GM12878 (cell line): ENCODE results near the gene POLRMT. TPM values are rescaled to one million over a fixed set of nuclear protein-coding genes. Genes with fewer than 3 reads are reported as not detected.
A peak's percentile ranks its signal among the peaks of the same experiment; 100 is the strongest.

Experiments
- ATAC-seq: fragments of 200-7000 bp; cut with Tn5 transposase; 3 replicates; pipeline ENCODE4 v1.9.1; 2020; ENCODE audit warnings: mild to moderate bottlenecking, moderate library complexity
- BruUV-seq: library from RNA; stranded (reverse); fragments of 400-500 nt; replicated peaks from 2 replicates; lab custom pipeline; 2021; lab: Mats Ljungman, UMichigan
- CTCF ChIA-PET: fragments of 300-600 bp; sonication (Branson Sonifier 250); formaldehyde crosslinking; extraction: SDS; loops from one replicate; lab custom pipeline; 2021; ENCODE audit warnings: inconsistent platforms; lab: Yijun Ruan, JAX
- POLR2A ChIA-PET: fragments of 350-600 bp; formaldehyde crosslinking; extraction: SDS; loops from one replicate; lab custom pipeline; 2021; ENCODE audit warnings: inconsistent platforms; lab: Charles Lee
- RAD21 ChIA-PET: fragments of 300-600 bp; sonication (Branson Sonifier 250); formaldehyde crosslinking; loops from one replicate; lab custom pipeline; 2023; ENCODE audit warnings: antibody characterized with exemption; ENCODE audit not compliant: unreplicated experiment; lab: Charles Lee
- SMC1A ChIA-PET: fragments of 300-600 bp; sonication (Branson Sonifier 250); formaldehyde crosslinking; loops from one replicate; lab custom pipeline; 2023; ENCODE audit not compliant: unreplicated experiment, uncharacterized antibody; lab: Charles Lee
- DNase-seq: peaks from one replicate; pipeline ENCODE4 v3.0.0-alpha.2; 2011; ENCODE audit warnings: low read depth, low spot score
- FAIRE-seq: peaks from 3 replicates; lab custom pipeline; 2011; peaks lifted over from hg19 to GRCh38; lab: Jason Lieb, UNC
- H2AFZ ChIP-seq: 2 replicates; pipeline ENCODE4 v1.6.0; 2011; ENCODE audit warnings: low read depth, low read length, control low read depth; ENCODE audit not compliant: control insufficient read depth
- H3K27ac ChIP-seq: 2 replicates; pipeline ENCODE4 v1.5.1; 2011; ENCODE audit warnings: control low read depth; ENCODE audit not compliant: control insufficient read depth, insufficient read depth
- H3K27me3 ChIP-seq, 2 experiments: replicated peaks in 1 of 2; 2 replicates each; pipeline versions ENCODE4 v1.6.0 to v1.6.1; 2011; ENCODE audit warnings: low read length in 1 of 2; ENCODE audit not compliant: control insufficient read depth in 2 of 2, insufficient read depth in 2 of 2
- H3K36me3 ChIP-seq, 2 experiments: 2 replicates each; pipeline ENCODE4 v1.5.1; 2011; ENCODE audit warnings: low read length in 1 of 2; ENCODE audit not compliant: control insufficient read depth in 2 of 2, insufficient read depth in 2 of 2
- H3K4me1 ChIP-seq: 2 replicates; pipeline ENCODE4 v1.6.1; 2011; ENCODE audit warnings: mild to moderate bottlenecking, low read length, moderate library complexity, mixed read lengths; ENCODE audit not compliant: control insufficient read depth, insufficient read depth
- H3K4me2 ChIP-seq: 2 replicates; pipeline ENCODE4 v1.6.0; 2011; ENCODE audit warnings: control low read depth; ENCODE audit not compliant: control insufficient read depth, insufficient read depth
- H3K4me3 ChIP-seq: fragments of 200-600 bp; sonication (generic); 2 replicates; pipeline ENCODE4 v1.5.1; 2016
- H3K79me2 ChIP-seq: 2 replicates; pipeline ENCODE4 v1.6.0; 2011; ENCODE audit warnings: low read length; ENCODE audit not compliant: control insufficient read depth, insufficient read depth
- H3K9ac ChIP-seq: 2 replicates; pipeline ENCODE4 v1.8.0; 2011; ENCODE audit warnings: low read length, control low read depth, mixed read lengths; ENCODE audit not compliant: control insufficient read depth, insufficient read depth
- H3K9me3 ChIP-seq: replicated peaks from 3 replicates; pipeline ENCODE4 v1.5.1; 2011; ENCODE audit warnings: mild to moderate bottlenecking, low read length; ENCODE audit not compliant: control insufficient read depth, insufficient read depth
- H4K20me1 ChIP-seq: 2 replicates; pipeline ENCODE4 v1.6.0; 2011; ENCODE audit not compliant: control insufficient read depth, insufficient read depth
- CHD1 ChIP-seq: IDR thresholded peaks from 2 replicates; pipeline ENCODE4 v1.6.1; 2012; ENCODE audit warnings: low read depth, low read length, improper control_type of control experiment
- CREM ChIP-seq: IDR thresholded peaks from 2 replicates; pipeline ENCODE4 v1.6.1; 2014; ENCODE audit warnings: antibody characterized with exemption, low read depth
- FOXM1 ChIP-seq: IDR thresholded peaks from 2 replicates; pipeline ENCODE4 v1.6.1; 2012; ENCODE audit warnings: low read depth, mild to moderate bottlenecking, inconsistent platforms, low read length, moderate library complexity
- HDAC2 ChIP-seq: fragments of 200-600 bp; sonication (generic); IDR thresholded peaks from 2 replicates; pipeline ENCODE4 v1.6.1; 2017
- IKZF2 ChIP-seq, 2 experiments: fragments of 450-650 bp; IDR thresholded peaks; 2 replicates each; pipeline ENCODE4 v1.6.1; 2017; ENCODE audit warnings: mild to moderate bottlenecking in 2 of 2, moderate library complexity in 2 of 2
- RUNX3 ChIP-seq: IDR thresholded peaks from 2 replicates; pipeline ENCODE4 v1.6.1; 2012; ENCODE audit warnings: low read length, inconsistent platforms
- SIX5 ChIP-seq: IDR thresholded peaks from 2 replicates; pipeline ENCODE4 v1.6.1; 2011; ENCODE audit warnings: mild to moderate bottlenecking, low read depth, low read length, moderate library complexity; ENCODE audit not compliant: severe bottlenecking
- WGBS: methylation state at CpG from one replicate; pipeline ENCODE4 v1.1.6; 2016; ENCODE audit warnings: low lambda C conversion rate; ENCODE audit not compliant: insufficient replicate concordance, insufficient coverage; ENCODE audit errors: missing lambda C conversion rate; 5-methylcytosine and 5-hydroxymethylcytosine counted together
- in situ Hi-C: fragments of 300-500 bp; cut with MboI; formaldehyde crosslinking; loops from 9 replicates; pipeline ENCODE4 v1.14.3; 2018; ENCODE audit warnings: mixed read lengths
- intact Hi-C: fragments of 100-400 bp; cut with micrococcal nuclease; formaldehyde crosslinking; loops from one replicate; pipeline ENCODE4 v1.14.2; 2022; ENCODE audit not compliant: unreplicated experiment
- polyA plus RNA-seq, 11 experiments: library from polyadenylated mRNA; depleted of rRNA in 4 of 11; unstranded in 6 of 11; stranded (reverse) in 5 of 11; fragments of >200 nt; fragmentation: Nextera tagmentation in 4 of 11; fragmentation: Illumina TruSeq in 1 of 11; extraction: Ambion mirVana in 4 of 11; extraction: Trizol in 1 of 11; gene quantifications; 1 replicate in 1 of 11; 2 replicates in 10 of 11; pipeline versions ENCODE4 v1.2.1 to v1.2.3, GENCODE V29; 2011 to 2016; ENCODE audit warnings: inconsistent platforms in 2 of 11, missing spikeins in 2 of 11, low read depth in 1 of 11
- total RNA-seq, 4 experiments: library from RNA; depleted of rRNA in 3 of 4; stranded (reverse); fragments of >200 nt in 3 of 4; fragmentation: Illumina TruSeq in 1 of 4; extraction: Trizol in 1 of 4; gene quantifications; 2 replicates each; pipeline versions ENCODE4 v1.2.1 to v1.2.3, GENCODE V29; 2013 to 2021
- TF ChIP-seq, protein P1 (sequence below): fragments of 450-650 bp; IDR thresholded peaks from 2 replicates; pipeline ENCODE4 v1.6.1; 2016; ENCODE audit warnings: mild to moderate bottlenecking

POLRMT gene
- total and polyA plus RNA-seq, 10 of the 15 experiments (the other 5 are each of a cell fraction or from before 2014, with no cell fraction given) = 9.9 to 57.6 (median 34.6) TPM

DNA sequence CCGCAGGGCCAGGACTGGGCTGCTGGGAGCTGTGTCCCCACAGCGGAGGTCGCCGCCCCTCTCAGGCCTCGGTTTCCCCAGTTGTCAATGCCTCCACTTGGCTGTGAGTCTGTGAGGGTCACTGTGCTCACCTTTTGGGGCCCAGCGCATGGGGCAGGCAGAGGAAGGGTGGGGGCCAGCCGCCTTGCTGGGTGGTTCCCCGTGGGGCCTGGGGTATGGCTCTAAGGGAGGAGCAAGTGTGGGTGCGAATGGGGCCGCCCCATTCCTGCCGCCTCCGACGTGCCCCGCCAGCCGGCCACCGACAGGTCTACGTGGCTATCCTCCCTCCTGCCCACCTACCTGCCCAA is 5.5 kb upstream of the POLRMT start:
- DNase-seq (no peak), ATAC-seq (no peak), FAIRE-seq (no peak)
- POLR2A ChIA-PET = no interaction called here
- peak overlapping the region; percentile 93 for H3K4me2 ChIP-seq
- intact Hi-C loops = no loop called here
- peaks cover 30% of the 10 kb centered on the region for H3K4me1 ChIP-seq
- H3K4me3 ChIP-seq = no peak overlapping the region; the same call in 1 of the 2 replicates
- H3K9ac ChIP-seq = no peak overlapping the region
- RAD21 ChIA-PET = no interaction called here
- CTCF ChIA-PET = no interaction called here
- no peaks in the 10 kb centered on the region for H3K9me3 ChIP-seq
- no peaks in the 10 kb centered on the region for H3K27me3 ChIP-seq
- WGBS = 60% methylated on average over 16 of the region's 17 CpGs
- in situ Hi-C loops = no loop called here
- no peak overlapping the region for H2AFZ ChIP-seq
- TF ChIP-seq FOXM1 = no peak
- no peak for TF ChIP-seq IKZF2 (IDR thresholded peaks at IDR 0.05)
- no peak for TF ChIP-seq CREM
- TF ChIP-seq SIX5 = no peak
- no peak for TF ChIP-seq CHD1
- TF ChIP-seq RUNX3 = no peak
- TF ChIP-seq, protein P1, sequence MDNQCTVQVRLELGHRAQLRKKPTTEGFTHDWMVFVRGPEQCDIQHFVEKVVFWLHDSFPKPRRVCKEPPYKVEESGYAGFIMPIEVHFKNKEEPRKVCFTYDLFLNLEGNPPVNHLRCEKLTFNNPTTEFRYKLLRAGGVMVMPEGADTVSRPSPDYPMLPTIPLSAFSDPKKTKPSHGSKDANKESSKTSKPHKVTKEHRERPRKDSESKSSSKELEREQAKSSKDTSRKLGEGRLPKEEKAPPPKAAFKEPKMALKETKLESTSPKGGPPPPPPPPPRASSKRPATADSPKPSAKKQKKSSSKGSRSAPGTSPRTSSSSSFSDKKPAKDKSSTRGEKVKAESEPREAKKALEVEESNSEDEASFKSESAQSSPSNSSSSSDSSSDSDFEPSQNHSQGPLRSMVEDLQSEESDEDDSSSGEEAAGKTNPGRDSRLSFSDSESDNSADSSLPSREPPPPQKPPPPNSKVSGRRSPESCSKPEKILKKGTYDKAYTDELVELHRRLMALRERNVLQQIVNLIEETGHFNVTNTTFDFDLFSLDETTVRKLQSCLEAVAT = no peak
- no peak for TF ChIP-seq HDAC2
- no TSS peak for BruUV-seq
- H3K27ac ChIP-seq = no peak overlapping the region
- SMC1A ChIA-PET = no interaction called here
- no peaks in the 10 kb centered on the region for H4K20me1 ChIP-seq
- peaks cover 3% of the 10 kb centered on the region; the same call in 1 of the 2 replicates for H3K79me2 ChIP-seq
- no peaks in the 10 kb centered on the region for H3K36me3 ChIP-seq
